Vagina (tissue), 2 donors: ENCODE results near the gene OBSL1.

Experiments
- CTCF ChIP-seq, 3 experiments: fragments of 450-650 bp in 2 of 3; fragments of 200-600 bp in 1 of 3; sonication (generic) in 1 of 3; IDR thresholded peaks; one replicate each; pipeline ENCODE4 v1.5.1; 2017 to 2019; ENCODE audit warnings: antibody characterized with exemption in 3 of 3, mild to moderate bottlenecking in 2 of 3, moderate library complexity in 2 of 3
- POLR2AphosphoS5 ChIP-seq, 2 donors: sonication (generic); formaldehyde crosslinking; IDR thresholded peaks; one replicate each; pipeline ENCODE4 v1.9.0; 2017; ENCODE audit warnings: antibody characterized with exemption in 2 of 2, mild to moderate bottlenecking in 2 of 2, low read depth in 1 of 2; ENCODE audit not compliant: insufficient read depth in 1 of 2

- TF ChIP-seq CTCF (IDR thresholded peaks at IDR 0.05) (no peak), POLR2AphosphoS5 (IDR thresholded peaks at IDR 0.05; ENCODE audit: insufficient read depth in 1 of 2, low read depth in 1 of 2) (no peak)
These were observed 69.5 kb downstream of the OBSL1 start for GRCh38 chr2:219501849-219502248.
